ENCODE measurements around the gene EME2.

Gene EME2

DNA sequence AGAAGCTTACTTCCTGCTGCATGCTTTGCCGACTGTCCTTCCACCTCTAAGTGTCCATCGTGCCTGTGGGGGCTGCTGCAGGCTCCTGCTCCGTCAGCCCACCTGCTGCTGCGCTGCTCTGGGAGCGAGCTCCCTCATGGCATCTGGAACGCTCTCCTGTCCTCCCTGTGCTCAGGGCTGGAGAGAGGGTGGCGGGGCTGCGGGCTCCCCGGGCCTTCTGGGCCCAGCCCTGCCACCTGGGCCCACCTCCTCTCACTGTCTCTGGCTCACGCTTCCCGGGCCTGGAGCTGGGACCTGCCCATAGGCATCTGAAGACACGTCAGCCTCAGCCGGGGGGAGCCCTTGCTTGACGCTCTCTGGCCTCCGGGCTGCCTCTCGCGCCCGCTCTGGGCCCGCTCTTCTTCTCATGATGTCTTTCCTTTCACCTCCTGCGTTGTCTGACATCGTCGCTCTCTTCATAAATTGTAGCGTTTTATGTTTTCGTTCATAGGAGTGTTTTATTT is 28.2 kb upstream of the EME2 start:
- TF ChIP-seq CTCF (IDR thresholded peaks at IDR 0.05; ENCODE audit: insufficient read depth, low read length, missing control alignments), result no peak
- CTCF ChIA-PET, result interaction anchor here (3.2 kb wide), 1 partner anchor 37 kb away, joined by 22 read pairs; the partner anchor contains the start of gene MAPK8IP3

GRCh38 chr16:1745181-1745899 is 27.3 kb upstream of the EME2 start:
- no peak for TF ChIP-seq CTCF (IDR thresholded peaks at IDR 0.05; ENCODE audit: insufficient read depth, low read length, missing control alignments)
- peak; percentile 45 for DNase-seq (ENCODE audit: low read depth, low spot score)
- H3K4me3 ChIP-seq (ENCODE audit: low read depth, low read length), result no peak overlapping the region
- ChIA-PET CTCF (interaction anchor here (1.0 to 3.2 kb wide), 3 partner anchors 15 to 38 kb away, joined by 3 to 22 read pairs (median 3); partner anchors contain the start of genes MAPK8IP3 and NME3), POLR2A (interaction anchor here (0.6 to 1.1 kb wide), 3 partner anchors 25 to 68 kb away, joined by 3 read pairs; partner anchors contain the start of gene JPT2)

More for the DNA sequence above, 28.2 kb upstream of the EME2 start:
- H3K4me3 ChIP-seq (ENCODE audit: low read depth, low read length), result no peak overlapping the region
- no peak for DNase-seq (ENCODE audit: low read depth, low spot score)
- POLR2A ChIA-PET, result no interaction called here

GRCh38 chr16:1745900-1746692 is 26.5 kb upstream of the EME2 start:
- DNase-seq (ENCODE audit: low read depth, low spot score), result peak; percentile 12
- H3K4me3 ChIP-seq (ENCODE audit: low read depth, low read length), result no peak overlapping the region
- POLR2A ChIA-PET, result interaction anchor here (0.6 to 1.1 kb wide), 4 partner anchors 24 to 411 kb away, joined by 3 read pairs; partner anchors contain the start of gene JPT2
- TF ChIP-seq CTCF (IDR thresholded peaks at IDR 0.05; ENCODE audit: insufficient read depth, low read length, missing control alignments), result no peak
- CTCF ChIA-PET, result interaction anchor here (1.0 to 3.2 kb wide), 5 partner anchors 16 to 64 kb away, joined by 3 to 22 read pairs (median 3); partner anchors contain the start of genes MAPK8IP3 and NME3

DNA sequence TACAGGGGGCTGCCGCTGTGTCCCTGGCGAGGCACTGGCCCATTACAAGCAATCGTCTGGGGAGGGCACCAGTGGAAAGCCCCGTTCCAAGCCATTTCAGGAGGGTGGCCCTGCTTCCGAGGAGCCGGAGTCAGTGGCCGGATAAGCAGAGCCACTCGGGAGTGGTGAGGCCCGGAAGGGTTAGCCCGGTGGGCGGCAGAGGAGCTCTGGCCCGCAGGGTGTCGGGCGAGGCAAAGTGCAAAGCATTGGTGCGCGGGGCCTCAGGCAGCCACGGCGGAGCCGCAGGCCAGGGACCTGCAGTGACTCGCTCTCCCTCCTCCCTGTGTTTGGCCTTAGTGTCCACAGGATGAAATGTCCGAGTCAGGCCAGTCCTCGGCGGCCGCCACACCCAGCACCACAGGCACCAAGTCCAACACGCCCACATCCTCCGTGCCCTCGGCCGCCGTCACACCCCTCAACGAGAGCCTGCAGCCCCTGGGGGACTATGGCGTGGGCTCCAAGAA is 25.9 kb upstream of the EME2 start:
- ChIA-PET CTCF (interaction anchor here (1.2 to 2.6 kb wide), 3 partner anchors 23 to 65 kb away, joined by 3 to 11 read pairs (median 3); partner anchors contain the start of gene NME3), POLR2A (interaction anchor here (1.1 kb wide), 1 partner anchor 31 kb away, joined by 3 read pairs; no protein-coding TSS in a partner anchor)
- no peak for TF ChIP-seq CTCF (IDR thresholded peaks at IDR 0.05; ENCODE audit: insufficient read depth, low read length, missing control alignments)
- no peak overlapping the region for H3K4me3 ChIP-seq (ENCODE audit: low read depth, low read length)
- DNase-seq (ENCODE audit: low read depth, low spot score), result no peak

GRCh38 chr16:1747934-1748333 is 24.7 kb upstream of the EME2 start:
- POLR2A ChIA-PET, result no interaction called here

More at GRCh38 chr16:1747934-1748333, 24.7 kb upstream of the EME2 start:
- TF ChIP-seq CTCF (IDR thresholded peaks at IDR 0.05; ENCODE audit: insufficient read depth, low read length, missing control alignments), result no peak
- no peak overlapping the region for H3K4me3 ChIP-seq (ENCODE audit: low read depth, low read length)
- CTCF ChIA-PET, result interaction anchor here (2.6 kb wide), 1 partner anchor 24 kb away, joined by 11 read pairs; no protein-coding TSS in a partner anchor
- DNase-seq (ENCODE audit: low read depth, low spot score), result no peak

Measured in AG04449 (cell line).